GM21360 (cell line): Measurements from ENCODE around the gene CABP1.

Experiments
- ATAC-seq: cut with Tn5 transposase; IDR thresholded peaks from one replicate; pipeline ENCODE4 v1.9.1; 2021; ENCODE audit warnings: mild to moderate bottlenecking, moderate library complexity; ENCODE audit not compliant: unreplicated experiment

Gene CABP1

GRCh38 chr12:120630104-120630892 is 10.1 kb upstream of the CABP1 start:
- no peak for ATAC-seq

- ATAC-seq: no peak
Measured at GRCh38 chr12:120631097-120631496, 9.3 kb upstream of the CABP1 start.

GRCh38 chr12:120640861-120641833 is 721 bp downstream of the CABP1 start:
- peak; percentile 33 for ATAC-seq

- no peak for ATAC-seq
Measured at GRCh38 chr12:120642121-120642520, 1.7 kb downstream of the CABP1 start.

- no peak for ATAC-seq
Measured at GRCh38 chr12:120642826-120643225, 2.4 kb downstream of the CABP1 start.

- ATAC-seq: no peak
Measured at GRCh38 chr12:120643574-120643973, 3.1 kb downstream of the CABP1 start.

GRCh38 chr12:120646044-120646443 is 5.6 kb downstream of the CABP1 start:
- ATAC-seq: no peak

GRCh38 chr12:120647375-120647755 is 6.9 kb downstream of the CABP1 start:
- ATAC-seq: no peak

GRCh38 chr12:120649442-120650232 is 9.2 kb downstream of the CABP1 start:
- no peak for ATAC-seq

GRCh38 chr12:120650233-120650690 is 9.8 kb downstream of the CABP1 start:
- no peak for ATAC-seq

- no peak for ATAC-seq
Measured at GRCh38 chr12:120651821-120652220, 11.4 kb downstream of the CABP1 start.

- ATAC-seq: no peak
Measured at GRCh38 chr12:120652656-120653435, 12.4 kb downstream of the CABP1 start.

GRCh38 chr12:120653611-120654010 is 13.2 kb downstream of the CABP1 start:
- ATAC-seq: no peak

- no peak for ATAC-seq
Measured at GRCh38 chr12:120654656-120655055, 14.2 kb downstream of the CABP1 start.

GRCh38 chr12:120656008-120656407 is 15.6 kb downstream of the CABP1 start:
- ATAC-seq: no peak

GRCh38 chr12:120658286-120659150 is 18.1 kb downstream of the CABP1 start:
- no peak for ATAC-seq

- ATAC-seq: no peak
Measured at GRCh38 chr12:120659151-120659525, 18.7 kb downstream of the CABP1 start.

GRCh38 chr12:120661432-120661831 is 21.0 kb downstream of the CABP1 start:
- ATAC-seq: no peak

- peak; percentile 77 for ATAC-seq
Measured at GRCh38 chr12:120662879-120663278, 22.5 kb downstream of the CABP1 start.
